Nephron (organoid): ENCODE measurements around the gene P3H1.

Source experiments
- H3K27ac Mint-ChIP-seq, 3 experiments: 2 replicates each; pipeline ENCODE4 v1.8.0; 2020; ENCODE audit warnings: mixed read lengths in 3 of 3, mild to moderate bottlenecking in 2 of 3, moderate library complexity in 1 of 3
- H3K27me3 Mint-ChIP-seq: 2 replicates; pipeline ENCODE4 v1.8.0; 2021; ENCODE audit warnings: low read depth, mild to moderate bottlenecking, moderate library complexity, mixed read lengths
- H3K36me3 Mint-ChIP-seq: 2 replicates; pipeline ENCODE4 v1.8.0; 2020; ENCODE audit warnings: low read depth, mixed read lengths
- H3K4me1 Mint-ChIP-seq: 2 replicates; pipeline ENCODE4 v1.8.0; 2020; ENCODE audit warnings: mixed read lengths
- H3K4me3 Mint-ChIP-seq, 3 experiments: 2 replicates each; pipeline ENCODE4 v1.8.0; 2020; ENCODE audit warnings: mild to moderate bottlenecking in 3 of 3, mixed read lengths in 3 of 3, moderate library complexity in 2 of 3
- H3K9me3 Mint-ChIP-seq: 2 replicates; pipeline ENCODE4 v1.8.0; 2020; ENCODE audit warnings: mixed read lengths
- CTCF ChIP-seq, 3 experiments: fragments of 200-600 bp; sonication (generic); IDR thresholded peaks; one replicate each; pipeline ENCODE4 v1.5.0; 2021; ENCODE audit warnings: antibody characterized with exemption in 3 of 3; ENCODE audit not compliant: unreplicated experiment in 3 of 3

The P3H1 gene

GRCh38 chr1:42737257-42737656 lies 29.6 kb downstream of the P3H1 start:
- H3K27ac Mint-ChIP-seq, result peak overlapping the region in 1 of 3 experiments; percentile 17
- peaks cover 26% of the 10 kb centered on the region for H3K4me1 Mint-ChIP-seq
- no peak for TF ChIP-seq CTCF (IDR thresholded peaks at IDR 0.05; ENCODE audit: unreplicated experiment in 3 of 3)
- no peak overlapping the region for H3K4me3 Mint-ChIP-seq
- no peaks in the 10 kb centered on the region for H3K9me3 Mint-ChIP-seq
- H3K27me3 Mint-ChIP-seq, result no peaks in the 10 kb centered on the region
- no peaks in the 10 kb centered on the region for H3K36me3 Mint-ChIP-seq

GRCh38 chr1:42736571-42737200 lies 30.1 kb downstream of the P3H1 start:
- no peak overlapping the region for H3K4me3 Mint-ChIP-seq
- TF ChIP-seq CTCF (IDR thresholded peaks at IDR 0.05; ENCODE audit: unreplicated experiment in 3 of 3), result no peak
- H3K9me3 Mint-ChIP-seq, result no peaks in the 10 kb centered on the region
- H3K36me3 Mint-ChIP-seq, result no peaks in the 10 kb centered on the region
- peak overlapping the region in 1 of 3 experiments; percentile 17 for H3K27ac Mint-ChIP-seq
- no peaks in the 10 kb centered on the region for H3K27me3 Mint-ChIP-seq
- H3K4me1 Mint-ChIP-seq, result peaks cover 22% of the 10 kb centered on the region

GRCh38 chr1:42736152-42736551 lies 30.7 kb downstream of the P3H1 start:
- peak in 1 of 3 experiments; percentile 17 for TF ChIP-seq CTCF (IDR thresholded peaks at IDR 0.05; ENCODE audit: unreplicated experiment in 3 of 3)
- Mint-ChIP-seq H3K9me3 (no peaks in the 10 kb centered on the region), H3K4me3 (no peak overlapping the region), H3K4me1 (peaks cover 17% of the 10 kb centered on the region), H3K27ac (no peak overlapping the region), H3K27me3 (peaks cover 3% of the 10 kb centered on the region), H3K36me3 (no peaks in the 10 kb centered on the region)

GRCh38 chr1:42735477-42736105 lies 31.2 kb downstream of the P3H1 start:
- H3K27ac Mint-ChIP-seq, result no peak overlapping the region
- H3K36me3 Mint-ChIP-seq, result no peaks in the 10 kb centered on the region
- H3K4me1 Mint-ChIP-seq, result peaks cover 11% of the 10 kb centered on the region
- no peak for TF ChIP-seq CTCF (IDR thresholded peaks at IDR 0.05; ENCODE audit: unreplicated experiment in 3 of 3)
- H3K27me3 Mint-ChIP-seq, result peaks cover 3% of the 10 kb centered on the region
- H3K4me3 Mint-ChIP-seq, result no peak overlapping the region
- no peaks in the 10 kb centered on the region for H3K9me3 Mint-ChIP-seq

GRCh38 chr1:42735056-42735455 lies 31.8 kb downstream of the P3H1 start:
- Mint-ChIP-seq H3K9me3 (no peaks in the 10 kb centered on the region), H3K27ac (peak overlapping the region in 2 of 3 experiments; percentile 29 to 60), H3K36me3 (no peaks in the 10 kb centered on the region), H3K4me1 (peaks cover 7% of the 10 kb centered on the region), H3K27me3 (peaks cover 3% of the 10 kb centered on the region), H3K4me3 (no peak overlapping the region)
- TF ChIP-seq CTCF (IDR thresholded peaks at IDR 0.05; ENCODE audit: unreplicated experiment in 3 of 3), result no peak
